ENCODE data around the gene RSPRY1.

GRCh38 chr16:57279780-57280638, 93.9 kb downstream of the RSPRY1 start:
- TF ChIP-seq CTCF (IDR thresholded peaks at IDR 0.05) (no peak), POLR2A (IDR thresholded peaks at IDR 0.05) (no peak)

Measured in tibial nerve (tissue), 3 donors.